GM12872 (cell line): ENCODE results near the gene CES2.

ENCODE experiments used
- CTCF ChIP-seq: IDR thresholded peaks from 3 replicates; pipeline ENCODE4 v1.5.1; 2011; ENCODE audit warnings: low read depth, mild to moderate bottlenecking, low read length, moderate library complexity; ENCODE audit not compliant: insufficient read depth

CES2 gene

GRCh38 chr16:66935314-66936011 lies at the start of gene CES2:
TSS of gene CES2 (plus strand) at chr16:66935516. CDS start at chr16:66935636, 120 bp downstream.
- no peak for TF ChIP-seq CTCF

DNA sequence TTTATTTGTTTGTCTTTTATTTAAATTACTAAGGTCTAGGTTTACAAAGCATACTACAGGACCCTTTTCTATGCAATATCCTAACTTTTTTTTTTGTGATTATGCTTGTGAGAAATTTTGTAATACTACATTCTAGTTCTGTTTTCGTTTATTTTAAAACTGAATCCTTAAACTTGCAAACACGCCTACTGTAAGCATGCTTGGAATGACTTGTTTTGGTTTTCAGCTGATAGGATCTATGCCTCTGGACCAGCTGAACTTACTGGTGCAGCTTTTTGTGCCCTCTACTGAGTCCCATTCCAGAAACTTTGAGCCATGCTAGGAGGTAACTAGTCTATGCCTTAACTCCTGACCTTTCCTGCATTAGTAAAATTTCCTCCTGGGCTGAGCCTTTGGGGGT lies 49.0 kb upstream of the CES2 start:
- no peak for TF ChIP-seq CTCF

DNA sequence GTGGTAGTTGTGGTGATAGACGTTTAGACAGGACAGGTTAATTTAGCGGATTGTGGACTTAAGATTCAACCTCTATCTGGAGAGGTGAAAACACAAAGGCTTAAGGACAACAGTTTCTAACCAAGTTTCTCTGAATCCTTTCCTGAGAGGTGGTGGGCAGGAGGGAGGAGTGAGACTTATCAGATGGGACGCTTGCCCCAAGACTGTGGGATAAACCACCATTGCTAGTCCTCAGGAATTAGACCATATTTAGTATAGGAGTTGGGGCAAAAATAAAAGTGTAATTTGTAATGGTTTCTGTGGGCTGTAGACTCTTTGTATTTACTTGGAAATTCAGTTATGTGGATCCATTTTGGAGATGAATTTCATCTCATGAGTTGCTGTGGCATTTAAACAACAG lies 48.4 kb upstream of the CES2 start:
- TF ChIP-seq CTCF, result no peak

GRCh38 chr16:66888647-66889615 lies 46.4 kb upstream of the CES2 start:
- no peak for TF ChIP-seq CTCF

GRCh38 chr16:66889622-66890021 lies 45.7 kb upstream of the CES2 start:
- no peak for TF ChIP-seq CTCF

- TF ChIP-seq CTCF, result no peak
These were observed 44.5 kb upstream of the CES2 start for GRCh38 chr16:66890799-66891198.

- no peak for TF ChIP-seq CTCF
These were observed 44.0 kb upstream of the CES2 start for GRCh38 chr16:66891360-66891759.
